ENCODE results near the gene PACSIN1.
A peak's percentile ranks its signal among the peaks of the same experiment; 100 is the strongest.

DNA sequence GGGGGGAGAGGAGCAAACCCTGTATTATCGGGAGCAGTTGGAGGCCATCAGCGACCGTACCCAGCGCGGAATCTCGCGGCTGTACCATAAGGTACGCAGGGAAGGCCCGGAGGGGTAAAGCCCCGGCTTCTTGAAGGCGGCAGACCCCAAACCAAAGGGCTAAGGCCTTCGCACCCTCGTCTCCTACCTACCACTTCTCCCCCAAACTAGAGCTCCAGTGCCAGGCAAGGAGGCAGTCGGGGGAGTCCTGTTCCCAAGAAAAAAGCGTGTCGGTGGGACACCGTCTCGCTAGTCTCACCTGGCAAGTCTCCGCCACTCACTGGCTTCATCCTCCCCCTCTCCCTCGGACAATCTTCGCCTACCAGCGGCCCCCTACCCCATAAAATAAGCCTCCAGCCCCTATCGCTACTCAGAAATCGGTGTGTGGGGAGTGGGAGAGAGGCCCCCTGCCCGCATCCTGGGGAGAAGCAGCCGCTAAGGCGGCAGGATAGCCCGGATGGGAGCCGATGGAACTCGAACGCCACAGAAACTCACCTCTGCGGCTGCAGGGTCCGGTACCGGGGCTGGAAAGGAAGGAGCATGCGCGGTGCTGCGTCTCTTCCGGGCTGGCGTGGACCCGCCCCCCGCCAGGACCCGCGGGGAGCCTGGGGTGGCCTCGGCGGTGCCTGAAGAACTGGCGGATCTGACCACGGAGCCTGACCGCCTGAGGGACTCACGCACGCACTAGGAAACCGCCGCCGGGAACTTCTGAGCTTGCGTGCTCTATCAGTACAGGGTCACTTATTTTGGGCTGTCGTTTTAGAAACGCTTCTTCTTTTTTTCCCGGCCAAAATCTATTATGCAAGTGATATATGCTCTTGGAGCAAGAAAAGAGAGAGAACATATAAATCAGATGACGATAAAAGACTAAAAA is 40.1 kb upstream of the PACSIN1 start, which contains the start of gene RPS10:
- TF ChIP-seq, protein P1, sequence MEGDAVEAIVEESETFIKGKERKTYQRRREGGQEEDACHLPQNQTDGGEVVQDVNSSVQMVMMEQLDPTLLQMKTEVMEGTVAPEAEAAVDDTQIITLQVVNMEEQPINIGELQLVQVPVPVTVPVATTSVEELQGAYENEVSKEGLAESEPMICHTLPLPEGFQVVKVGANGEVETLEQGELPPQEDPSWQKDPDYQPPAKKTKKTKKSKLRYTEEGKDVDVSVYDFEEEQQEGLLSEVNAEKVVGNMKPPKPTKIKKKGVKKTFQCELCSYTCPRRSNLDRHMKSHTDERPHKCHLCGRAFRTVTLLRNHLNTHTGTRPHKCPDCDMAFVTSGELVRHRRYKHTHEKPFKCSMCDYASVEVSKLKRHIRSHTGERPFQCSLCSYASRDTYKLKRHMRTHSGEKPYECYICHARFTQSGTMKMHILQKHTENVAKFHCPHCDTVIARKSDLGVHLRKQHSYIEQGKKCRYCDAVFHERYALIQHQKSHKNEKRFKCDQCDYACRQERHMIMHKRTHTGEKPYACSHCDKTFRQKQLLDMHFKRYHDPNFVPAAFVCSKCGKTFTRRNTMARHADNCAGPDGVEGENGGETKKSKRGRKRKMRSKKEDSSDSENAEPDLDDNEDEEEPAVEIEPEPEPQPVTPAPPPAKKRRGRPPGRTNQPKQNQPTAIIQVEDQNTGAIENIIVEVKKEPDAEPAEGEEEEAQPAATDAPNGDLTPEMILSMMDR (conservative IDR thresholded peaks at IDR 0.05; ENCODE audit: low read depth, low read length) = 0 out of 2 replicates have a peak, but pooled peaks have one; percentile 14
- TF ChIP-seq RAD21 (IDR thresholded peaks at IDR 0.05; ENCODE audit: low read length) (no peak), POLR2A (IDR thresholded peaks at IDR 0.05; ENCODE audit: low read depth, low read length) (peak; percentile 95), MXI1 (IDR thresholded peaks at IDR 0.05; ENCODE audit: borderline replicate concordance, low read depth, low read length) (peak; percentile 71; the same call in 1 of the 2 replicates)
